Glutamatergic neuron (in vitro differentiated cells): Measurements from ENCODE around the gene TMCC2. TPM values are rescaled to one million over a fixed set of nuclear protein-coding genes. Genes with fewer than 3 reads are reported as not detected.

Experiments used
- DNase-seq: peaks from one replicate; pipeline ENCODE4 v3.0.0; 2022
- H3K27ac Mint-ChIP-seq: one replicate; pipeline ENCODE4 v1.8.0; 2020; ENCODE audit warnings: mild to moderate bottlenecking, mixed read lengths, inconsistent platforms; ENCODE audit not compliant: unreplicated experiment
- H3K27me3 Mint-ChIP-seq: one replicate; pipeline ENCODE4 v1.8.0; 2020; ENCODE audit warnings: mild to moderate bottlenecking, moderate library complexity, mixed read lengths, inconsistent platforms; ENCODE audit not compliant: unreplicated experiment
- H3K36me3 Mint-ChIP-seq: one replicate; pipeline ENCODE4 v1.8.0; 2020; ENCODE audit warnings: mild to moderate bottlenecking, mixed read lengths, inconsistent platforms; ENCODE audit not compliant: unreplicated experiment
- H3K4me1 Mint-ChIP-seq: one replicate; pipeline ENCODE4 v1.8.0; 2020; ENCODE audit warnings: mild to moderate bottlenecking, low read depth, mixed read lengths, inconsistent platforms; ENCODE audit not compliant: unreplicated experiment
- H3K4me3 Mint-ChIP-seq: one replicate; pipeline ENCODE4 v1.8.0; 2020; ENCODE audit warnings: mild to moderate bottlenecking, mixed read lengths, inconsistent platforms; ENCODE audit not compliant: unreplicated experiment
- H3K9me3 Mint-ChIP-seq: one replicate; pipeline ENCODE4 v1.8.0; 2020; ENCODE audit warnings: mild to moderate bottlenecking, moderate library complexity, mixed read lengths, inconsistent platforms; ENCODE audit not compliant: unreplicated experiment
- CTCF ChIP-seq: fragments of 200-600 bp; sonication (generic); IDR thresholded peaks from one replicate; pipeline ENCODE4 v1.5.0; 2021; ENCODE audit not compliant: partially characterized antibody, unreplicated experiment
- total RNA-seq: library from RNA; stranded (reverse); fragmentation: NEBNext Ultra II Directional; extraction: Animal tissue kit (Norgen Biotek cat#: 25700); gene quantifications from one replicate; pipeline ENCODE4 v1.2.1, GENCODE V29; 2021; ENCODE audit not compliant: unreplicated experiment

The TMCC2 gene
- total RNA-seq, 1 donor from 2014 or later = 80.1 TPM

GRCh38 chr1:205240118-205240517 is 12.4 kb downstream of the TMCC2 start:
- Mint-ChIP-seq H3K9me3 (peaks cover 4% of the 10 kb centered on the region), H3K4me3 (no peak overlapping the region), H3K27ac (no peak overlapping the region), H3K36me3 (peaks cover 7% of the 10 kb centered on the region), H3K4me1 (peaks cover 28% of the 10 kb centered on the region), H3K27me3 (no peaks in the 10 kb centered on the region)
- TF ChIP-seq CTCF = no peak
- DNase-seq = no peak

GRCh38 chr1:205240569-205240968 is 12.8 kb downstream of the TMCC2 start:
- Mint-ChIP-seq H3K27ac (no peak overlapping the region), H3K27me3 (no peaks in the 10 kb centered on the region), H3K4me1 (peaks cover 24% of the 10 kb centered on the region), H3K36me3 (peaks cover 7% of the 10 kb centered on the region), H3K4me3 (no peak overlapping the region), H3K9me3 (peaks cover 4% of the 10 kb centered on the region)
- DNase-seq = no peak
- TF ChIP-seq CTCF = no peak

GRCh38 chr1:205241366-205242030 is 13.8 kb downstream of the TMCC2 start:
- TF ChIP-seq CTCF = no peak
- peaks cover 3% of the 10 kb centered on the region for H3K9me3 Mint-ChIP-seq
- H3K4me1 Mint-ChIP-seq = peaks cover 24% of the 10 kb centered on the region
- H3K36me3 Mint-ChIP-seq = peaks cover 7% of the 10 kb centered on the region
- no peak overlapping the region for H3K4me3 Mint-ChIP-seq
- DNase-seq = no peak
- H3K27ac Mint-ChIP-seq = no peak overlapping the region
- H3K27me3 Mint-ChIP-seq = no peaks in the 10 kb centered on the region

- no peak for TF ChIP-seq CTCF
- no peak overlapping the region for H3K4me3 Mint-ChIP-seq
Observed at GRCh38 chr1:205243350-205244191, 15.8 kb downstream of the TMCC2 start.

GRCh38 chr1:205244384-205244783 is 16.6 kb downstream of the TMCC2 start:
- Mint-ChIP-seq H3K27me3 (no peaks in the 10 kb centered on the region), H3K9me3 (no peaks in the 10 kb centered on the region), H3K27ac (no peak overlapping the region), H3K36me3 (peaks cover 7% of the 10 kb centered on the region), H3K4me1 (peaks cover 36% of the 10 kb centered on the region), H3K4me3 (no peak overlapping the region)
- DNase-seq = no peak
- no peak for TF ChIP-seq CTCF

More at GRCh38 chr1:205243350-205244191, 15.8 kb downstream of the TMCC2 start:
- Mint-ChIP-seq H3K9me3 (no peaks in the 10 kb centered on the region), H3K27me3 (no peaks in the 10 kb centered on the region), H3K27ac (no peak overlapping the region), H3K4me1 (peaks cover 36% of the 10 kb centered on the region), H3K36me3 (peaks cover 7% of the 10 kb centered on the region)
- DNase-seq = no peak
